ENCODE results near the gene ZCCHC17.
A peak's percentile ranks its signal among the peaks of the same experiment; 100 is the strongest.

Gene ZCCHC17

DNA sequence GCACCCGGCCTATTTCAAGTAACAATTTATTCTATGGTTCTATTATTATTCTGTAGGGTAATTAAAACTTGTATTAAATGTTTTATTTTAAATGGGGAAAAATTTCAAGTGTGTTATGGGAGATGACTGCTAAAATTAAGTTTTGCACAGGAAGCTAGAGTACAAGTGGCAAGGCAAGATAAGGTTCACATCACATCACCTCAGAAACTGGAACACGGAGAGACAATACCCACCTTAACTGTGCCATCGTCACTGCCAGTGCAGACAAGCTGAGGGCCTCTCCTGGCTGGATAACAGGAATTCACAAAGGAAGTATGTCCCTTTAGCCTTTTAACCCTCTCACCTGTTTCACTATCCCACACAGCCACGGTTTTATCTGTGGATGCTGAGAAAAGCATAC lies 7.8 kb upstream of the ZCCHC17 start:
- peaks cover 93% of the 10 kb centered on the region for H3K36me3 ChIP-seq (ENCODE audit: low read depth)
- ATAC-seq (ENCODE audit: low read depth), result no peak
- TF ChIP-seq, protein P1, sequence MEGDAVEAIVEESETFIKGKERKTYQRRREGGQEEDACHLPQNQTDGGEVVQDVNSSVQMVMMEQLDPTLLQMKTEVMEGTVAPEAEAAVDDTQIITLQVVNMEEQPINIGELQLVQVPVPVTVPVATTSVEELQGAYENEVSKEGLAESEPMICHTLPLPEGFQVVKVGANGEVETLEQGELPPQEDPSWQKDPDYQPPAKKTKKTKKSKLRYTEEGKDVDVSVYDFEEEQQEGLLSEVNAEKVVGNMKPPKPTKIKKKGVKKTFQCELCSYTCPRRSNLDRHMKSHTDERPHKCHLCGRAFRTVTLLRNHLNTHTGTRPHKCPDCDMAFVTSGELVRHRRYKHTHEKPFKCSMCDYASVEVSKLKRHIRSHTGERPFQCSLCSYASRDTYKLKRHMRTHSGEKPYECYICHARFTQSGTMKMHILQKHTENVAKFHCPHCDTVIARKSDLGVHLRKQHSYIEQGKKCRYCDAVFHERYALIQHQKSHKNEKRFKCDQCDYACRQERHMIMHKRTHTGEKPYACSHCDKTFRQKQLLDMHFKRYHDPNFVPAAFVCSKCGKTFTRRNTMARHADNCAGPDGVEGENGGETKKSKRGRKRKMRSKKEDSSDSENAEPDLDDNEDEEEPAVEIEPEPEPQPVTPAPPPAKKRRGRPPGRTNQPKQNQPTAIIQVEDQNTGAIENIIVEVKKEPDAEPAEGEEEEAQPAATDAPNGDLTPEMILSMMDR (IDR thresholded peaks at IDR 0.05; ENCODE audit: poor library complexity, severe bottlenecking), result no peak

DNA sequence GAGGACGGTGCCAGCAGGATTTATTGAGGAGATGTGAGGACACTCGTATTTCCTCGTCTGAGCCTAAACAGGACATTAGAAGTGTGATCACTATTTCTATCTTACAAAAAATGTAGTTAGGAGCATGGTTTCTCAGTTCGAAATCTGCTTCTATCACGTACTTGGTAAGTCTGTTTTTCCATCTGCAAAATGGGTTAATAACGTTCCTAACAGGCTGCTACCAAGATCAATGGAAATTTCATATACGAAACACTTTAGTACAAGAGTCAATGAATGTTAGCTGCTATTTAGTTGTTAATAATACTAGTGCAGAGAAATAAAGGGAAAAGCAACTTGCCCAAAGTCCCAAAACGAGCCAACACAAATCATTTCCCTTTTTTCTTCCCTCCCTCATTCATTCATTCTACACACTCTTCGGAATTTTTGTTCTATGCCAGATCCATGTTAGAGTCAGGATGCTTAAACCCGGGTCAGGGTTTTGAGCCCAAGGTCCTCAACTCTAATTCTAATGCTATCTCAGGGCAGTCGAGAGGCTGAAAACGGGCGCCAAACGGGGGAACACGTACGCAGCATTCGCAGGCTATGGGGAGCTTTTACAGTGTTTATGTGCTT lies 852 bp upstream of the ZCCHC17 start:
- H3K36me3 ChIP-seq (ENCODE audit: low read depth), result peaks cover 42% of the 10 kb centered on the region
- peak overlapping the region; percentile 42 for H3K27ac ChIP-seq (ENCODE audit: poor library complexity, severe bottlenecking)
- DNase-seq (ENCODE audit: low spot score), result no peak

More for the DNA sequence above, 7.8 kb upstream of the ZCCHC17 start:
- Histone ChIP-seq H3K9me3 (ENCODE audit: severe bottlenecking) (no peaks in the 10 kb centered on the region), H3K27me3 (ENCODE audit: insufficient read depth, poor library complexity, severe bottlenecking) (no peaks in the 10 kb centered on the region), H3K27ac (ENCODE audit: poor library complexity, severe bottlenecking) (no peak overlapping the region), H3K4me1 (ENCODE audit: insufficient read depth, poor library complexity, severe bottlenecking) (no peaks in the 10 kb centered on the region), H3K4me3 (ENCODE audit: severe bottlenecking) (no peak overlapping the region)
- DNase-seq (ENCODE audit: low spot score), result no peak

DNA sequence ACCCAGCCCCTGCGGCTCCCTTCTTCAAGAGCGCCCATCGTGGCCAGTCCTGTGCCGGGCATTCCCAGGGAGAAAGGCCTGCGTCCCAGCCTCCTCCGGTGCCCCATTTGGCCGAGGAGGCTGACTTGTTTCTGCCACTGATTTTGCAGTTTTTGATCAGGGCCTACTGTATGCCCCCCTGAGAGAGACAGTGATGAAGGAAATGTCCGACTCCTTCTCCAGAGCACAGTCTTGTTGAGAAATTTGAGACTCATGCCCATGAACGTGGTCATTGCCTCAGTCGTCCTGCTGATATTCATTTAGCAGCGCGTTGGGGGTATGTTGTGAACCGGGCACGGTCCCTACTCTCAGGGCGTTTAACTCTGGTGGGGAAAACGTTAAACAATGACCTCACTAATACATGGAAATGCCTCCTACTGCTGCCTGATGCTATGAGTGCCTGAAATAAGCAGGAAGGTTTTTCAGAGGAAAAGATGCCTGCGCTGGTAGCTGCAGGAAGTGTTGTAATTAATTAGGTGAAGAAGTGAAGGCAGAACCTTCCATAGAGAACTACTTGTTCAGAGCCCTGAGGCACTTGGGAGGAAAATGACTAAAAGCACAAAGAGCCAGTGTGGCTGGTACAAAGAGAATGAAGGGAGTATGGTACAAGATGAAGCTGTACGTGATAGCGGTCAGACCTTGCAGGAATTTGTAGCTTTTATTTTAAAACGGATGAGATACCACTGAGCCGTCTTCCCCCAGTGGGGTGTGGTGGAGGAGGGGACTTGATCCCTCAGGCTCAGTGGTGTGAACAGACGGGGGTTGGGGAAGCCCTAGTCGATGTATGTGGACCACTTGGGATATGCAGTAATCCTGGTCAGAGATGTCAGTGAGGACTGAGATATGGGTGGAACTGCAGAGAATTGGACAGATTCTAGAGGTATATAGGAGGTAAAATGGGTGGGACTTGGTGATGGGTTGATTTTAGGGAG lies 730 bp downstream of the ZCCHC17 start:
- Histone ChIP-seq H3K4me1 (ENCODE audit: insufficient read depth, poor library complexity, severe bottlenecking) (no peaks in the 10 kb centered on the region), H3K9me3 (ENCODE audit: severe bottlenecking) (no peaks in the 10 kb centered on the region), H3K27me3 (ENCODE audit: insufficient read depth, poor library complexity, severe bottlenecking) (no peaks in the 10 kb centered on the region), H3K4me3 (ENCODE audit: severe bottlenecking) (peak overlapping the region; percentile 82), H3K36me3 (ENCODE audit: low read depth) (peaks cover 26% of the 10 kb centered on the region), H3K27ac (ENCODE audit: poor library complexity, severe bottlenecking) (peak overlapping the region; percentile 42)
- TF ChIP-seq, protein P1 (IDR thresholded peaks at IDR 0.05; ENCODE audit: poor library complexity, severe bottlenecking), result no peak
- no peak for DNase-seq (ENCODE audit: low spot score)
- peak; percentile 4; the same call in 1 of the 3 replicates for ATAC-seq (ENCODE audit: low read depth)

More for the DNA sequence above, 852 bp upstream of the ZCCHC17 start:
- TF ChIP-seq, protein P1 (IDR thresholded peaks at IDR 0.05; ENCODE audit: poor library complexity, severe bottlenecking), result no peak
- no peaks in the 10 kb centered on the region for H3K9me3 ChIP-seq (ENCODE audit: severe bottlenecking)
- no peak for ATAC-seq (ENCODE audit: low read depth)
- no peaks in the 10 kb centered on the region for H3K4me1 ChIP-seq (ENCODE audit: insufficient read depth, poor library complexity, severe bottlenecking)
- no peaks in the 10 kb centered on the region for H3K27me3 ChIP-seq (ENCODE audit: insufficient read depth, poor library complexity, severe bottlenecking)
- peak overlapping the region; percentile 82 for H3K4me3 ChIP-seq (ENCODE audit: severe bottlenecking)

DNA sequence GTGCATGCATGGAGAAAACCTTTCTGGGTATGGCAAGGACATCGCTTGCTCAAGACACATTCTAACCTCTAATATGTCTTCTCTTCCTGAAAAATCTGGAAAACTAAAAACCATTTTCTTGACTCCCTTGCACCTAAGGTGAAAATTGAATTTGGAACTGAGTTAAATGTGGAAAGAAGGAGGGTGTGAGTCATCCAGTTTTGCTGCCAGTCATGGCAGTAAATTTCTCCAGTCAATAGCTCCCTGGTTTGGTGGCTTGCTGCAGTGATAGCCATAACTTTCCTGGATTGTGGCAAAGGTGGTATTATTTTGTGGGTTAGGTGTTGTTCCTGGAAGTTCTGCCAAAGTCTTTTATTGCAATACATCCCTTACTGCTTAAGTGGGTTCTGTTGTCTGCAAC lies 2.5 kb downstream of the ZCCHC17 start:
- TF ChIP-seq, protein P1 (IDR thresholded peaks at IDR 0.05; ENCODE audit: poor library complexity, severe bottlenecking), result no peak
- DNase-seq (ENCODE audit: low spot score) (no peak), ATAC-seq (ENCODE audit: low read depth) (no peak)
- no peaks in the 10 kb centered on the region for H3K27me3 ChIP-seq (ENCODE audit: insufficient read depth, poor library complexity, severe bottlenecking)
- H3K9me3 ChIP-seq (ENCODE audit: severe bottlenecking), result no peaks in the 10 kb centered on the region
- H3K4me1 ChIP-seq (ENCODE audit: insufficient read depth, poor library complexity, severe bottlenecking), result no peaks in the 10 kb centered on the region
- peaks cover 9% of the 10 kb centered on the region for H3K36me3 ChIP-seq (ENCODE audit: low read depth)
- H3K4me3 ChIP-seq (ENCODE audit: severe bottlenecking), result no peak overlapping the region
- H3K27ac ChIP-seq (ENCODE audit: poor library complexity, severe bottlenecking), result no peak overlapping the region
